ENCODE data around the gene OR4D6.
A peak's percentile ranks its signal among the peaks of the same experiment; 100 is the strongest.
"Not testable (repeated sequence)": the region's sequence is repeated elsewhere in the genome, so short reads cannot be mapped to it uniquely, and the experiment has no call there.

Gene OR4D6

DNA sequence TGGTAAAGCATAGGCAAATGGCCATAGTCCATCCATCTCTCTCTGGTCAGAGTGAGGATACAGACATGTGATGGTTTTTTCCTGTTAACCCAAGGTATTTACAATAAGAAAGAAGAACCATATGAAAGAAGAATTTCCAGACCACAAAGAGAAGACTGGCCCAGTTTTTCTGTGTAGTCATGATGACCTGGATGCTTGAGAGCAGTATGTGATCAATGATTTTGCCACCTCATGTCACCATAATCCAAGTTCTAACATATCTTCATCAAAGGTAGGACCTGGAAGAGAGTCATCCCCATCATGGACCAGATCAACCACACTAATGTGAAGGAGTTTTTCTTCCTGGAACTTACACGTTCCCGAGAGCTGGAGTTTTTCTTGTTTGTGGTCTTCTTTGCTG is at the start of gene OR4D6:
Gene OR4D6, plus strand, starts transcription at position 301 of the 400 bp plus-strand sequence. Its CDS starts 0 bp downstream, at position 301.
- no peak for DNase-seq (ENCODE audit: low read depth)

DNA sequence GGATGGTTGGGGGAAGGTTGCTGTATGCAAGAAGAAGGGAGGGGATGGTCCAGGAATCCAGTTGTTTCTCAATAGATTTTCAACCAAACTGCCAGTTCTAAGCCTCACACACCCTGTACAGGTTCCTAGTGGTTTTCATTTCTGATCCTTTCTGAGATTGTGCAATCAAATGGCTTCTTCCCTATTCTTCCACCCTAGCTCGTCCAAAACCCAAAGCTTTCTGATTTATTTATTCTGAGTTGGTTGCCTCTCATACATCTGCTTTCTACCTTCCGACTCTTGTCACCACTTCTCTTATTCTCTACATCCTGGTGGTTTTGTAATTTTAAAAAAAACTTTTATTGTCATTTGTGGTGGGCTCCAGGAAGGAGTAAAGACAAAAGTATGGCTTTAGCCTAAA is 43.1 kb upstream of the OR4D6 start:
- DNase-seq (ENCODE audit: low read depth) = no peak

DNA sequence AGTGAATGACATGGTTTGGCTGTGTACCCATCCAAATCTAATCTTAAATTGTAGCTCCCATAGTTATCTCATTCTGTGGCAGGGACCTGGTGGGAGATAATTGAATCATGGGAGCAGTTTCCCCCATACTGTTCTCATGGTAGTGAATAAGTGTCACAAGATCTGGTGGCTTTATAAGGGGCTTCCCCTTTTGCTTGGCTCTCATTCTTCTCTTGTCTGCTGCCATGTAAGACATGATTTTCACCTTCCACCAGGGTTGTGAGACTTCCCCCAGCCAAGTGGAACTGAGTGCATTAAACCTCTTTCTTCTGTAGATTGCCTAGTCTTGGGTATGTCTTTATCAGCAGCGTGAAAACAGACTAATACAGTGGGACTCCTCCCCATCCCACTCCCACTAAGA is 41.6 kb upstream of the OR4D6 start:
- no peak for DNase-seq (ENCODE audit: low read depth)

DNA sequence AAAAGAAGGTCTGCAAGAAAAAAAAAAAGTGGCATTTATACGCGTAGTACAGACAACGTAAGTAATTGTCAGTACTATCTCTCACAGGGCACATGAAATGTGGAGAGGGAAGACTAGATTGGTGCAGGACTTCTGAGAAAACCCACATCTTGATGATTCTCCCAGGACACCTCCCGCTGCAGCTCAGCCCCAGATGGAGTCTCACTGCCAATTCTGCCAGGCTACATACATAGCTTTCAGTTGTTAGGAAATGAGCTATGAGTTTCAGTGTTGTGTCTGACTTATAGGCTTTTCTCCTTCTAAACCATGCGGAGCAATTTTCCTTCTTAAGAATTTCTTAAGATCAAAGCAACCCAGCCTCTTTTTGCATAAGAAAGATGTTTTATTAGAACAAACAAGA is 40.1 kb upstream of the OR4D6 start:
- no peak for DNase-seq (ENCODE audit: low read depth)

DNA sequence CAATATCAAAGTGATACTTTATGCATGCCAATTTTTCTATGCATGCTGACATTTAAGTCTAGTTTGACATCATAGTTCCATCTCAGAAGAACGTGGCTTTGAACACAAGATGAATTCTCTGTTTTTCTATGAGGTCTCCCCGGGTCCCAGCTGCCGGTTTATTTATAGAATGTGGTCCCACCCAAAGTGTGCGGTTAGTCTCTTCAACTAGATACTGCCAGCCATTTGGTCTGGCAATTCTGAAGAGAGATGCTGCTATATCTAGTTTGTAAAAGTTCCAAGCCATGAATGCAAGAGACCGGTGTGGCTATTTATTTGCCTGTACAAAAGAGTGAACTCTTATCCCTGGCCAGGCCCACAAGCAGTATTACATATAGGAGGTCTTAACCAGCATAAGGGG is 39.7 kb upstream of the OR4D6 start:
- DNase-seq (ENCODE audit: low read depth) = no peak

DNA sequence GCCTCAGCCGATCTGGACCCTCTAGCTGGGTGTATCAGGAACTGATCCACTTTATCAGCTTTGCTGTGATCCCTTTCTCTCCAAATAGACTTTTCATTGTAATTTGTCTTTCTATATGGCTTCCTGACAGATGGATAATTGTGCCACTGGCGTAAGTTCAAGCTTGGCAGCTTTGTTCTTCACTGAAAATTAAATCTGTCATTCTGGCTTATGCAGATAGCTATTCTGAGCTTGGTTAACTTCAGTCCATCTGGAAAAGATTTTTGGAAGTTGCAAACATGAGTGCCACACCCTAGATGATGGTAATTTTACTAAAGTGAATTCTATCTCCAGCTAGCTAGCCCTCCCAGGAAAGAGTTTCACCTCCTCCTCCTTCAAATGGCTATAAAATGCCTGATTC is 38.6 kb upstream of the OR4D6 start:
- DNase-seq (ENCODE audit: low read depth) = no peak

DNA sequence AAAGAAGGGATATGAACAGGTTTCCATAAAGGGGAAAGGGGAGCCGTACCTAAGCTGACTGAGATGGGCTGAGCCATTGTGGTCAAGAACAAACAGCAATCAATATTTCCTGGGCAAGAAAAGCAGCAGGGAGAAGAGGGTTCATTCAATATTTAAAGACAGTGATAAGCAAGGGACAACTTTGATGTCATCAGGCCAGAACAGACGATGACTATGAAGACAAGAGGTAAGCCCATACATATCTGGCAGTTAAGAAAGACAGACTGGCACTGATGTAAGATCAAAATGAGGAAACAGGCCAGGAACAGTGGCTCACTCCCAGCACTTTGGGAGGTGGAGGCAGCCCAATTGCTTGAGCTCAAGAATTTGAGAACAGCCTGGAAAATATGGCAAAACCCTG is 32.9 kb upstream of the OR4D6 start:
- DNase-seq (ENCODE audit: low read depth) = no peak

DNA sequence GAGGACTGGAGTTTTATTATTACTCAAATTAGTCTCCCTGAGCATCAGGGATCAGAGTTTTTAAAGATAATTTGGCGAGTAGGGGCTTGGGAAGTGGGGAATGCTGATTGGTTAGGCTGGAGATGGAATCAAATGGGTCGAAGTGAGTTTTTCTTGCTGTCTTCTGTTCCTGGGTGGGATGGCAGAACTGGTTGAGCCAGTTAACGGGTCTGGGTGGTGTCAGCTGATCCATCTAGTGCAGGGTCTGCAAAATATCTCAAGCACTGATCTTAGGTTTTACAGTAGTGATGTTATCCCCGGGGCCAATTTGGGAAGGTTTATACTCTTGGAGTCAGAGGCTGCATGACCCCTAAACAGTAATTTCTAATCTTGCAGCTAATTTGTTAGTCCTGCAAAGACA is 31.6 kb upstream of the OR4D6 start:
- DNase-seq (ENCODE audit: low read depth) = no peak

DNA sequence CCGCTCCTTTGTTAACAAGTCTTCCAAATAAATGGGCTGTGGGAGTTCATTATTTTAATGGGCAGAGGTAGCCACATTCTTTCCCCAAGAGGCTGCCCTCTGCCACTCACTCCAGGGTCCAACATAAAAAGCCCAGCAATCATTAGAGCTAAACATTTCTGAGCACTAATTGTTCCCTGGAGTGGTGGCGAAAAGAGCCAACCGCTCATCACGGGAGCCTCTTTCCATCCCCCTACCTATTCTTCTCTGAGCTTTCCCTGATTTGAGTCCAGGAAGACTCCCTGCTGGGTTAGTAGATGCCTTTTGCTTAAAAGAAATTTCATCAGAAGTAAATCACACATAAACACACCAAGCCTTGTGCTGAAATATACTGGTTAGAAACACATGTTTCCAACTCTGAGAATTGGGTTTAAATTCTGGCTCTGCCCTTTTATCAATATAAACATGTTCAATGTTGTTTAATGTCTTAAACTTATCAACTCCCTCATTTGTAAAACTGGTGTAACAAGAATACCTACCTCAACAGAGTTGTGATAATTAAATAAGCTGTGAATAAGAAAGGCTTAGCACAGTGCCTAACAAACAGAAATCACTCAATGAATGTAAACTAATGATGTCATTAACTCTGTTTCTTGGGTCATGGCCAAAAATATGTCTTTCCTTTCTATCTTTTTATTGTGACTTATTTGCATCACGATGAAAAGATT is 30.2 kb upstream of the OR4D6 start, which contains the start of gene OR5A2:
Gene OR5A2, minus strand, starts transcription at position 53 of the 707 bp plus-strand sequence. CDS start 3,460 bp downstream, outside the sequence.
- DNase-seq (ENCODE audit: low read depth) = no peak

DNA sequence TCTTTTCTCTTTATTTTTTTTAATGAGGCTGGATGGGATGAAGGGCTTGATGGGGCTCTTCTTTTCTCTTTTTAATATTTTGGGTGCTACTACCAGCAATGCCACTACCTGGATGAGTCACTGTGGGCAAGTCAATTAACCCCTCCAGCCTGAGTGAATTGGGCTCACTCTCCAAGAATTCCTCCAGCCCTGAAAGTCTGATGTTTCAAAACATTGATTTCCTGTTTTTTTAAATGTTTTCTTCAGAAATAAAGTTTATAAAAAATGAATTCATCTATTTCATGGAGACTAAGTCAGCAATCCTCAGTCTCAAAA is 29.7 kb upstream of the OR4D6 start:
- no peak for DNase-seq (ENCODE audit: low read depth)

DNA sequence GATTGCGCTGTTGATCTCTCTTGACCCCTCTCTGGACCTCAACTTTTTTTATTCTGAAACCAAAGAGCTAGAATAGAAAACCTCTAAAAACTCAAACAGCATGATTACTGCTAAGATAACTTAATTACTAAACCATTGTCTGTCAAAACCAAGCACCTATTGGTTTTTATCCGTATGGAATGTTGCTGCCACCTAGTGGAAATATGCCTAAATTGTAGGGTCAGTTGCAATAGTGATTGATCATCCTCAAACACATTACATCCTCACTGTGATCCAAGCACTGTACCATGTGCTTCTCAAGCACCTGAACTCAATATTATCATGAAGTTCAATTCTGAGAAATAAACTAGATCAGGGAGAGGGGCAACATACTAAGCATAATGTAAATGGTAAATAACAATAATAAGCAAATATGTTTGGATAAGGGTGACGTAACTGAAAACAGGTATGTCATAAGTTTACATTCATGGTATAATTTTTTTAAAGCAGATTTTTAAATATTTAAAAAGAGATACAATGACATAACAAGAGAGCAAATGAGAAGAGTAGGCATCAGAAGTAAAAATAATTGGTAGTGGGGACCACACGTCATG is 26.7 kb upstream of the OR4D6 start:
- DNase-seq (ENCODE audit: low read depth) = peak; percentile 17

DNA sequence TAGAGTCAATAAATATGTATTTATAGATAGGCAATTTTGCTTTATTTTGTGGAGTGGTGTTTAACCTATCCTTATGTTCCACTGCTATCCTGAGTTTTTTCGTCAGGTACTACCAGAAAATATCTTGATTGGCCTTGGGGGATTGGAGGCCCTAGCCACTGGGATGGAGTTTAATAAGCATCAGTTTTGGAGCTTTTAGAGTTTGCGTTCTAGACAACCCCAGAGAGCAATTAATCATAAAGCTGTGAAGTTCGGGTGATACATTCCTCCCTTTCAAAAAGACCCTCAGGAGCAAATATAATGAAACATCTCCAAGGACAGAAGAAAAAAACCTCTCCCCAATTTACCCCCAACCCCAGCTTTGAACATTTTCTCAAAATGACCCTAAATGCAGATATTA is 20.6 kb upstream of the OR4D6 start, which contains the start of gene OR5A1:
Gene OR5A1, plus strand, starts transcription at position 301 of the 400 bp plus-strand sequence. CDS start 6,700 bp downstream, outside the sequence.
- no peak for DNase-seq (ENCODE audit: low read depth)

DNA sequence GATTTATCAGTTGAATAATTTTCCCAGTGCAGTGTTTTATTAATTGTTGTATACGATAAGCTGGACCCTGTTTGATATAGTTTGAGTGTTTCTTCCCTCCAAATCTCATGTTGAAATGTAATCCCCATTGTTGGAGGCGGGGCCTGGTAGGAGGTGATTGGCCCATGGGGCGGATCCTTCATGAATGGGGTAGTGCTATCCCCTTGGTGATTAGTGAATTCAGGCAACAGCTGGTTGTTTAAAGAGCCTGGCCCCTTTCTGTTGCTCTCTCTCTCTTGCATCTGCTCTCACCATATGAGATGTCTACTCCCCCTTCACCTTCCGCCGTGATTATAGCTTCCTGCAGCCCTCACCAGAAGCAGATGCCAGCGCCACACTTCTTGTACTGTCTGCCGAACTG is 19.0 kb upstream of the OR4D6 start:
- DNase-seq (ENCODE audit: low read depth) = no peak

DNA sequence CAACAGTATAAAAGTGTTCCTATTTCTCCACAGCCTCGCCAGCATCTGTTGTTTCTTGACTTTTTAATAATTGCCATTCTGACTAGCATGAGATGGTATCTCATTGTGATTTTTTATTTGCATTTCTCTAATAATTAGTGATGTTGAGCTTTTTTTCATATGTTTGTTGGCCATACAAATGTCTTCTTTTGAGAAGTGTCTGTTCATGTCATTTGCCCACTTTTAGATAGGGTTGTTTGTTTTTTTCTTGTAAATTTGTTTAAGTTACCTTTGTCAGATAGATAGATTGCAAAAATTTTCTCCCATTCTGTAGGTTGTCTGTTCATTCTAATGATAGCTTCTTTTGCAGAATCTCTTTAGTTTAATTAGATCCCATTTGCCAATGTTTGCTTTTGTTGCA is 11.1 kb upstream of the OR4D6 start:
- DNase-seq (ENCODE audit: low read depth) = not testable (repeated sequence)

DNA sequence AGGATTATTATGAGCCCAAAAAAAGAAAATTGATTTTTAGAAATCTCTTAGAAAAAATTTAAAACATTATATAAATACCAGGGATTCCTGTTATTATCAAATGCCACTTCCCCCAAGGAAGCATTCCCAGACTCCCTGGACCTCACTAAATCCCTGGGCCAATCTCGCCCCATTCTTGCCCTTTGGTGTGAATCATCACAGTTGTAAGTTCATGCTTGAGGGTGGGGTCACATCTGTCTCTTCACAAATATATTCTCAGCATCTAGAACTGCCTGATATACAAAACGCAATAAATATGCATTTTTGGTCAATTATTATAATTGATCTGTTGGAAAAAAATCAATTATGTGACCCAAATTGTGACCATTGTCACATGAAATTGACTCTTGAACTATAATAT is 8.3 kb upstream of the OR4D6 start:
- no peak for DNase-seq (ENCODE audit: low read depth)

DNA sequence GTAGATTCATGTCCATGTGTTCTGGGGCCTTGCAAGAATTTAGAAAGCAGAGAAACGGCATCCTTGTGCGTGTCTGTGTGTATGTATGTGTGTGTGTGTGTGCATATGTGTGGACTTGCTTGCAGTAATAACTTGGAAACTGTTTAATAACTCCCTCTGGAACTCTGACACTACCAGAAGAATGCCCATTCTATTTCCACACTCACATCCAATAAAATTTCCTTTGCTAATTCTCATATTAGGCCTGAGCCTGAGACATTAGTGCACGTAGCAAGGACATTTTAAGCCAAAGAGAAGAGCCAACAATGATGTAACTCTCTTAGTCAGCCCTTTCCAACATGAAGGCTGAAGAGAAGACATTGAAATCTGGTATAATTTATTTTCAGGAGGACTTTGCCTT is 3.2 kb downstream of the OR4D6 start:
- DNase-seq (ENCODE audit: low read depth) = no peak

DNA sequence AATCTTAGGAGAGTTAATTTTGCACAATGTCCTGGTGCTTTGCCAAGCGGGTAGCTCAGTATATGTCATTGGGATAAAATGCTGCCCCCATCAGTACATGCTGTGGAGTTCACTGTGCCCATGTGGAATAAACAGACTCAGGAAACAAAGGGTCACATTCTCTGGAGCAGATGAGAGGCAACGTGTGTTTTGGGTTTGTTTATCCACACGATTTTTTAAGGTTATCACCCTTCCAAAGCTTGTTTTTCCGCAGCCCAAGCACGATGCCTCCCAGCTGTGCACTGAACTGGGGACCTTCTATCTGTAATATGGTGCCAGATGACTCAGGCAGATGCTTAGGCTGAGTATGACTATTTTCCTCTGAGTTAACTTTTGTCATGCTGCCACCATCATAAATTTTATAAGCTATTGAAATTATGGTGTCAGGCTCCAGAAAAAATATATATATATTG is 6.5 kb downstream of the OR4D6 start:
- DNase-seq (ENCODE audit: low read depth) = no peak

DNA sequence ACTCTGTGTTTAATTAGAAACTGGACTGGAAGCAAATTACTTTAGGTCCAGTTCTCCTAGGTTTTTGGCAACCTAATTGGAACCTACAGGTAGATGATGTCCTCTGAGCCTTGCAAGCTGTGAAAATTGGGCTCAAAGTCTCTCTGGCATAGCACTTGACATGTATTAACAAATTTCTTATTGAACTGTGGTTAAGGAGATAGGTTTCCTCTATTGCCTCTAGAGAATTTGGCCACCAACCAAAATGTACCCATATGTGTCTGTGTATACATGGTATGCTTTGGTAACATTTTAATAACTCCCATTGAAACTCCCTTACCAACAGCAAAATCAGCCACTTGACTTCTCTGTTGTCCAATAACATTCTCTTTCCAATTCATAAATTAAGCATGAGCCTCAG is 16.3 kb downstream of the OR4D6 start, which contains the start of gene OR4D10:
Gene OR4D10, plus strand, starts transcription at position 301 of the 400 bp plus-strand sequence. CDS start 4,115 bp downstream, outside the sequence.
- DNase-seq (ENCODE audit: low read depth) = no peak

DNA sequence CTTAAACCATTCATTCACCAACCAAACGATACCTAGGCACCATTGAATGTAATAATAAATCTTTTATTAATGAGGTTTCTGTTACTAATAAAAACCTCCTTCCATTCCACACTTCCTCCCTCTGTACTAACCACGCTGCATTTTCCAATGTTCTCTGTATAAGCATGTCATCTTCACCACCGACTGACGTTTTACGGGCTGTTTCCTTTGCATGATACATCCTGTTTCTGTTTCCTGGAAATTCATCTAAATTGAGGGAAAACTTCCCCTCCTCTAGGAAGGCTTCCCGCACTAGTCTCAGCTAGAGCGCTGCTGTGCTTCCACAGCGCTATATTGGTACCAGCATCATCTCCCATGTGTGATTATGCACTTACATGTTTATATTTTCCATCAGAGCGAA is 18.4 kb downstream of the OR4D6 start:
- no peak for DNase-seq (ENCODE audit: low read depth)

DNA sequence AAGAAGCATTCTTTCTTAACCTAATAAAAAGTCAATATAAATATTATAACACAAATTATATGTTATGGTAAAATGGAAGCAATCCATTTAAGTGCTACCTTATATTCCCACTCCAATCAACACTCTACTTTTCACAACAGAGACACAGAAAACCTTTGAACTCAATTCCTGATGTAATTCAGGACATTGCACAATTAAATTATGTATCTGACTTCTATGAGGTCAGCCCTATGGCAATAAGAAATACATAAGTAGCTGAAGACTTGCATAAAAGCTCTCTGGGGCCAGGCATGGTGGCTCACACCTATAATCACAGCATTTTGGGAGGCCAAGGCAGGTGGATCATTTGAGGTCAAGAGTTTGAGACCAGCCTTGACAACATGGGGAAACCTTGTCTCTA is 23.1 kb downstream of the OR4D6 start:
- no peak for DNase-seq (ENCODE audit: low read depth)

DNA sequence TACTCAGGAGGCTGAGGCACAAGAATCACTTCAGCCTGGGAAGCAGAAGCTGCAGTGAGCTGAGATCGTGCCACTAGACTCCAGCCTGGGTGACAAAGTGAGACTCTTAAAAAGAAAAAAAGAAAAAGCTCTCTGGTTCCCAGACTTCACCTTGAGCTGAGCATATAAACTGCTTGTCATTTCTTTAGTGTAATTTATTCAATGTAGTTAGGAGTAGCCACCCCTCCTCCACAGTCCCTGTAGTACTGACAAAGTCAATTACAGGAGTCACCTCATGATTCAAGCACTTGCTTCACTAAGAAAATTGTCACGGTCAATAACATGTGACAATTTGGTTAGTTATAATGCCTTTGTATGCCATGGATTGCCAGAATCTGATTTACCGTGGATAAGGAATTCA is 23.6 kb downstream of the OR4D6 start:
- no peak for DNase-seq (ENCODE audit: low read depth)

DNA sequence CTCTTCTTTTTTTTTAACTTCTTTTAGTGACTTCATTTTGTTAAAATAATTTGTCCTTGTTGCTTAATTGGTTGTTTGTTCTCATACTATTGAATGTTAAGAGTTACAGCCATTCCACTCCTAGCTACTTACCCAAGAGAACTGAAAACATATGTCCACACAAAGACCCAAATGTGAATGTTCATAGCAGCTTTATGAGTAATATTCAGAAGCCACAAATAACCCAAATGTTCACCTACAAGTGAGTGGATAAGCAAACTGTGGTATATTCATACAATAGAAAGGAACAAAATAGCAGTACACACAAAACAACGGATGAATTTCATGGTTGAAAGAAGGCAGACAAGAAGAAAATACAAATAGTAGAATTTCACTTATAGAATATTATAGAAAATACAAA is 45.2 kb downstream of the OR4D6 start:
- DNase-seq (ENCODE audit: low read depth) = no peak

DNA sequence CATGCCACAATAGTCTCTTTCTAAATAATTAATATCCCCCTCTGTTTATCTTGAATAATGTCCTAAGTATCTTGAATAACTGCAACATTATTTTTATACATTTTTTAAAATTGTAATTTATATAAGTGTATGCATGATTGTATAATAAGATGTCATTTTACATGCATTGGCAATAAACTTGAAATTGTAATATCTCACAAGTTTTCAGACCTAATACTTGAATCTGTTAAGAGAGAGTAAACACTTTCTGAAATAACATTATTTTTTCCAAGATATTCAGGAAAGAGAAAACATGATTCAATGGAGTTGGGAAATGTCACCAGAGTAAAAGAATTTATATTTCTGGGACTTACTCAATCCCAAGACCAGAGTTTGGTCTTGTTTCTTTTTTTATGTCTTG is 46.5 kb downstream of the OR4D6 start, which contains the start of gene OR4D11:
Gene OR4D11, plus strand, starts transcription at position 301 of the 400 bp plus-strand sequence. Its CDS starts 0 bp downstream, at position 301.
- DNase-seq (ENCODE audit: low read depth) = no peak
